ENCODE measurements around the gene ZNF319. TPM values are rescaled to one million over a fixed set of nuclear protein-coding genes. Genes with fewer than 3 reads are reported as not detected.

The ZNF319 gene
- total RNA-seq, 1 donor from 2014 or later: 11.5 TPM

DNA sequence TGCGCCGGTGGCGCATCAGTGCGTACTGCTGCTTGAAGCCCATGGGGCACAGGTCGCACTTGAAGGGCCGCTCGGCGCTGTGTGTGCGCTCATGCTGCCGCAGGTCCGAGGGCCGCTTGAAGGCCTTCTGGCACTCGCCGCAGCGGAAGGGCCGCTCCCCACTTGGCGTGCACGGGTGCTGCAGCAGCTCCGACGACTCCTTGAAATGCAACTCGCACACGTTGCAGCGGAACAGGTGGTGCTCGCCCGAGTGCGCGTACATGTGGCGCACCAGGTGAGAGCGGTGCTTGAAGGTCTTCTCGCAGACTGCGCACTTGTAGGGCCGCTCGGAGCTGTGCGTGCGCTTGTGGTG is 3.3 kb downstream of the ZNF319 start:
- Histone ChIP-seq H3K27me3 (ENCODE audit: insufficient read depth, low read length) (no peaks in the 10 kb centered on the region), H3K79me2 (ENCODE audit: insufficient read depth, low read length) (peaks cover 24% of the 10 kb centered on the region), H2AFZ (ENCODE audit: low read depth, low read length) (no peak overlapping the region), H3K4me2 (ENCODE audit: low read length) (no peak overlapping the region), H3K4me1 (ENCODE audit: insufficient read depth, low read length) (peaks cover 26% of the 10 kb centered on the region), H3K4me3 (ENCODE audit: insufficient read depth, low read depth, low read length) (no peak overlapping the region), H3K9ac (ENCODE audit: low read length) (no peak overlapping the region), H4K20me1 (ENCODE audit: insufficient read depth, low read length) (peaks cover 34% of the 10 kb centered on the region), H3K27ac (ENCODE audit: low read depth, low read length) (no peak overlapping the region), H3K36me3 (ENCODE audit: insufficient read depth, low read length) (peaks cover 2% of the 10 kb centered on the region), H3K9me3 (ENCODE audit: insufficient read depth, low read depth, low read length) (no peaks in the 10 kb centered on the region)
- Mint-ChIP-seq H3K36me3 (ENCODE audit: low read depth, unreplicated experiment) (peaks cover 16% of the 10 kb centered on the region), H3K27ac (ENCODE audit: unreplicated experiment) (no peak overlapping the region), H3K4me1 (ENCODE audit: low read depth, unreplicated experiment) (peaks cover 23% of the 10 kb centered on the region), H3K9me3 (ENCODE audit: unreplicated experiment) (no peaks in the 10 kb centered on the region), H3K4me3 (ENCODE audit: unreplicated experiment) (no peak overlapping the region), H3K27me3 (ENCODE audit: low read depth, unreplicated experiment) (no peaks in the 10 kb centered on the region)
- no peak for DNase-seq (ENCODE audit: low read depth)
- TF ChIP-seq CTCF (IDR thresholded peaks at IDR 0.05; ENCODE audit: insufficient read depth, low read depth, low read length) (no peak), EZH2 (IDR thresholded peaks at IDR 0.05; ENCODE audit: insufficient read depth, low read length) (no peak)
- no peak for FAIRE-seq

- H3K4me3 ChIP-seq (ENCODE audit: insufficient read depth, low read depth, low read length): no peak overlapping the region
- DNase-seq (ENCODE audit: low read depth): no peak
- peaks cover 2% of the 10 kb centered on the region for H3K36me3 ChIP-seq (ENCODE audit: insufficient read depth, low read length)
- H4K20me1 ChIP-seq (ENCODE audit: insufficient read depth, low read length): peaks cover 31% of the 10 kb centered on the region
- H3K4me1 ChIP-seq (ENCODE audit: insufficient read depth, low read length): peaks cover 22% of the 10 kb centered on the region
- no peaks in the 10 kb centered on the region for H3K9me3 ChIP-seq (ENCODE audit: insufficient read depth, low read depth, low read length)
- no peak overlapping the region for H3K27ac ChIP-seq (ENCODE audit: low read depth, low read length)
- no peak overlapping the region for H3K4me3 Mint-ChIP-seq (ENCODE audit: unreplicated experiment)
- H3K4me2 ChIP-seq (ENCODE audit: low read length): no peak overlapping the region
- H3K27ac Mint-ChIP-seq (ENCODE audit: unreplicated experiment): no peak overlapping the region
- peaks cover 18% of the 10 kb centered on the region for H3K4me1 Mint-ChIP-seq (ENCODE audit: low read depth, unreplicated experiment)
- FAIRE-seq: no peak
- H3K79me2 ChIP-seq (ENCODE audit: insufficient read depth, low read length): peaks cover 18% of the 10 kb centered on the region
- peaks cover 16% of the 10 kb centered on the region for H3K36me3 Mint-ChIP-seq (ENCODE audit: low read depth, unreplicated experiment)
- H3K27me3 ChIP-seq (ENCODE audit: insufficient read depth, low read length): no peaks in the 10 kb centered on the region
- H3K9ac ChIP-seq (ENCODE audit: low read length): no peak overlapping the region
- no peaks in the 10 kb centered on the region for H3K9me3 Mint-ChIP-seq (ENCODE audit: unreplicated experiment)
- H2AFZ ChIP-seq (ENCODE audit: low read depth, low read length): no peak overlapping the region
- TF ChIP-seq CTCF (IDR thresholded peaks at IDR 0.05; ENCODE audit: insufficient read depth, low read depth, low read length): no peak
- no peak for TF ChIP-seq EZH2 (IDR thresholded peaks at IDR 0.05; ENCODE audit: insufficient read depth, low read length)
- H3K27me3 Mint-ChIP-seq (ENCODE audit: low read depth, unreplicated experiment): no peaks in the 10 kb centered on the region
These were observed 3.9 kb downstream of the ZNF319 start for GRCh38 chr16:57996406-57997175.

GRCh38 chr16:57995721-57996405 is 4.6 kb downstream of the ZNF319 start:
- no peaks in the 10 kb centered on the region for H3K9me3 ChIP-seq (ENCODE audit: insufficient read depth, low read depth, low read length)
- H3K4me1 ChIP-seq (ENCODE audit: insufficient read depth, low read length): peaks cover 20% of the 10 kb centered on the region
- H3K9me3 Mint-ChIP-seq (ENCODE audit: unreplicated experiment): no peaks in the 10 kb centered on the region
- H3K27ac Mint-ChIP-seq (ENCODE audit: unreplicated experiment): no peak overlapping the region
- H3K79me2 ChIP-seq (ENCODE audit: insufficient read depth, low read length): peaks cover 18% of the 10 kb centered on the region
- H3K4me2 ChIP-seq (ENCODE audit: low read length): no peak overlapping the region
- DNase-seq (ENCODE audit: low read depth): no peak
- peaks cover 18% of the 10 kb centered on the region for H3K4me1 Mint-ChIP-seq (ENCODE audit: low read depth, unreplicated experiment)
- no peaks in the 10 kb centered on the region for H3K27me3 ChIP-seq (ENCODE audit: insufficient read depth, low read length)
- FAIRE-seq: no peak
- peaks cover 2% of the 10 kb centered on the region for H3K36me3 ChIP-seq (ENCODE audit: insufficient read depth, low read length)
- no peak overlapping the region for H2AFZ ChIP-seq (ENCODE audit: low read depth, low read length)
- TF ChIP-seq EZH2 (IDR thresholded peaks at IDR 0.05; ENCODE audit: insufficient read depth, low read length) (no peak), CTCF (IDR thresholded peaks at IDR 0.05; ENCODE audit: insufficient read depth, low read depth, low read length) (no peak)
- H4K20me1 ChIP-seq (ENCODE audit: insufficient read depth, low read length): peaks cover 31% of the 10 kb centered on the region
- no peak overlapping the region for H3K9ac ChIP-seq (ENCODE audit: low read length)
- peaks cover 16% of the 10 kb centered on the region for H3K36me3 Mint-ChIP-seq (ENCODE audit: low read depth, unreplicated experiment)
- H3K4me3 Mint-ChIP-seq (ENCODE audit: unreplicated experiment): no peak overlapping the region
- H3K4me3 ChIP-seq (ENCODE audit: insufficient read depth, low read depth, low read length): no peak overlapping the region
- H3K27me3 Mint-ChIP-seq (ENCODE audit: low read depth, unreplicated experiment): no peaks in the 10 kb centered on the region
- H3K27ac ChIP-seq (ENCODE audit: low read depth, low read length): no peak overlapping the region

All from astrocyte (in vitro differentiated cells and primary cell).